Sigmoid colon (tissue), 4 donors: ENCODE results near the gene JPT2.

Source experiments
- CTCF ChIP-seq, 4 experiments: fragments of 450-650 bp in 3 of 4; fragments of 200-600 bp in 1 of 4; IDR thresholded peaks; one replicate each; pipeline ENCODE4 v1.5.1; 2016 to 2019; ENCODE audit warnings: antibody characterized with exemption in 4 of 4, mild to moderate bottlenecking in 3 of 4, moderate library complexity in 2 of 4
- EP300 ChIP-seq, 4 donors: sonication (generic); formaldehyde crosslinking; IDR thresholded peaks; one replicate each; pipeline ENCODE4 v1.6.1; 2017; ENCODE audit warnings: antibody characterized with exemption in 4 of 4
- POLR2A ChIP-seq, 2 donors: fragments of 450-650 bp; IDR thresholded peaks; one replicate each; pipeline ENCODE4 v1.6.1; 2016; ENCODE audit warnings: antibody characterized with exemption in 2 of 2, mild to moderate bottlenecking in 2 of 2, moderate library complexity in 2 of 2
- POLR2AphosphoS5 ChIP-seq, 4 donors: sonication (generic); formaldehyde crosslinking; IDR thresholded peaks; one replicate each; pipeline ENCODE4 v1.6.1; 2017; ENCODE audit warnings: antibody characterized with exemption in 4 of 4

GRCh38 chr16:1681032-1681431, 3.0 kb downstream of the JPT2 start:
- TF ChIP-seq CTCF (IDR thresholded peaks at IDR 0.05) (no peak), POLR2A (IDR thresholded peaks at IDR 0.05) (no peak), EP300 (IDR thresholded peaks at IDR 0.05) (no peak), POLR2AphosphoS5 (IDR thresholded peaks at IDR 0.05) (no peak)
